Mesenchymal stem cell (in vitro differentiated cells and primary cell): ENCODE data around the gene PNMA6F.
"Not testable (repeated sequence)": the region's sequence is repeated elsewhere in the genome, so short reads cannot be mapped to it uniquely, and the experiment has no call there.

Experiments used
- DNase-seq: peaks from one replicate; pipeline ENCODE4 v3.0.0-alpha.2; 2013
- H2AFZ ChIP-seq: one replicate; pipeline ENCODE4 v1.6.1; 2013; ENCODE audit warnings: low read depth, mild to moderate bottlenecking, control low read depth, inconsistent platforms, low read length, moderate library complexity
- H2AK5ac ChIP-seq: 2 replicates; pipeline ENCODE4 v1.6.1; 2013; ENCODE audit warnings: low read length, moderate library complexity, mild to moderate bottlenecking, inconsistent platforms; ENCODE audit not compliant: severe bottlenecking
- H2BK120ac ChIP-seq: one replicate; pipeline ENCODE4 v1.6.1; 2013; ENCODE audit warnings: low read depth, mild to moderate bottlenecking, inconsistent platforms, low read length, moderate library complexity
- H2BK12ac ChIP-seq, 2 experiments: one replicate each; pipeline ENCODE4 v1.6.1; 2013; ENCODE audit warnings: inconsistent platforms in 2 of 2, low read length in 2 of 2, mild to moderate bottlenecking in 2 of 2, moderate library complexity in 2 of 2, control low read depth in 1 of 2
- H2BK15ac ChIP-seq: one replicate; pipeline ENCODE4 v1.6.1; 2013; ENCODE audit warnings: mild to moderate bottlenecking, low read depth, inconsistent platforms; ENCODE audit not compliant: poor library complexity, severe bottlenecking
- H2BK5ac ChIP-seq: 2 replicates; pipeline ENCODE4 v1.6.1; 2013; ENCODE audit warnings: low read depth, mild to moderate bottlenecking, low read length, control low read depth, inconsistent platforms; ENCODE audit not compliant: poor library complexity, severe bottlenecking
- H3K14ac ChIP-seq, 2 experiments: one replicate each; pipeline ENCODE4 v1.6.1; 2013; ENCODE audit warnings: inconsistent platforms in 2 of 2, low read length in 2 of 2, control low read depth in 1 of 2, mild to moderate bottlenecking in 1 of 2, moderate library complexity in 1 of 2
- H3K18ac ChIP-seq, 2 experiments: one replicate each; pipeline ENCODE4 v1.6.1; 2013; ENCODE audit warnings: inconsistent platforms in 2 of 2, low read length in 2 of 2, control low read depth in 1 of 2, low read depth in 1 of 2, mild to moderate bottlenecking in 1 of 2
- H3K23ac ChIP-seq, 2 experiments: one replicate each; pipeline ENCODE4 v1.6.1; 2013; ENCODE audit warnings: inconsistent platforms in 2 of 2, low read length in 2 of 2, mild to moderate bottlenecking in 2 of 2, moderate library complexity in 2 of 2, control low read depth in 1 of 2
- H3K27ac ChIP-seq: 2 replicates; pipeline ENCODE4 v1.5.1; 2013; ENCODE audit warnings: mild to moderate bottlenecking, moderate library complexity, low read length, control low read depth, inconsistent platforms; ENCODE audit not compliant: poor library complexity, severe bottlenecking
- H3K27me3 ChIP-seq, 2 experiments: 2 replicates each; pipeline versions ENCODE4 v1.6.1 to v1.7.0; 2013; ENCODE audit warnings: low read length in 2 of 2, mild to moderate bottlenecking in 2 of 2, moderate library complexity in 2 of 2, control low read depth in 1 of 2, inconsistent platforms in 1 of 2; ENCODE audit not compliant: control insufficient read depth in 1 of 2, insufficient read depth in 1 of 2
- H3K36me3 ChIP-seq, 2 experiments: 2 replicates each; pipeline versions ENCODE4 v1.6.1 to v1.7.0; 2013; ENCODE audit warnings: low read length in 2 of 2, control low read depth in 1 of 2, inconsistent platforms in 1 of 2, low read depth in 1 of 2, mild to moderate bottlenecking in 1 of 2; ENCODE audit not compliant: insufficient read depth in 2 of 2, control insufficient read depth in 1 of 2
- H3K4ac ChIP-seq, 2 experiments: one replicate each; pipeline ENCODE4 v1.6.1; 2013; ENCODE audit warnings: inconsistent platforms in 2 of 2, low read length in 2 of 2, mild to moderate bottlenecking in 2 of 2, moderate library complexity in 2 of 2, control low read depth in 1 of 2, low read depth in 1 of 2
- H3K4me1 ChIP-seq: 2 replicates; pipeline ENCODE4 v1.6.1; 2013; ENCODE audit warnings: low read depth, low read length, control low read depth; ENCODE audit not compliant: control insufficient read depth, insufficient read depth
- H3K4me2 ChIP-seq: 2 replicates; pipeline ENCODE4 v1.6.1; 2013; ENCODE audit warnings: low read length, mild to moderate bottlenecking, inconsistent platforms; ENCODE audit not compliant: poor library complexity, severe bottlenecking
- H3K4me3 ChIP-seq, 2 experiments: 2 replicates each; pipeline versions ENCODE4 v1.5.1 to v1.7.0; 2013; ENCODE audit warnings: low read length in 2 of 2, mild to moderate bottlenecking in 2 of 2, control low read depth in 1 of 2, low read depth in 1 of 2; ENCODE audit not compliant: insufficient read depth in 1 of 2
- H3K79me1 ChIP-seq: replicated peaks from 2 replicates; pipeline ENCODE4 v1.6.1; 2013; ENCODE audit warnings: mild to moderate bottlenecking, control low read depth, low read length, inconsistent platforms; ENCODE audit not compliant: poor library complexity, severe bottlenecking
- H3K9ac ChIP-seq: 2 replicates; pipeline ENCODE4 v1.7.0; 2013; ENCODE audit warnings: mild to moderate bottlenecking, low read length, moderate library complexity
- H3K9me3 ChIP-seq: 2 replicates; pipeline ENCODE4 v1.7.0; 2013; ENCODE audit warnings: mild to moderate bottlenecking, low read length; ENCODE audit not compliant: control insufficient read depth
- H4K8ac ChIP-seq: one replicate; pipeline ENCODE4 v1.6.1; 2013; ENCODE audit warnings: inconsistent platforms, mild to moderate bottlenecking, low read length, moderate library complexity
- H4K91ac ChIP-seq: one replicate; pipeline ENCODE4 v1.6.1; 2013; ENCODE audit warnings: mild to moderate bottlenecking, low read length, inconsistent platforms
- WGBS: methylation state at CpG from one replicate; pipeline ENCODE4 v1.1.7; 2013; ENCODE audit warnings: mixed read lengths; 5-methylcytosine and 5-hydroxymethylcytosine counted together

Gene PNMA6F

GRCh38 chrX:153293485-153294071 lies 28.0 kb downstream of the PNMA6F start:
- not testable (repeated sequence) for H4K91ac ChIP-seq, H2AK5ac ChIP-seq, H3K36me3 ChIP-seq, H3K79me1 ChIP-seq, H2BK15ac ChIP-seq, H4K8ac ChIP-seq, DNase-seq, H3K4ac ChIP-seq, H2BK5ac ChIP-seq, H3K27ac ChIP-seq, H2BK120ac ChIP-seq, H3K4me2 ChIP-seq, H3K14ac ChIP-seq, H3K23ac ChIP-seq, H3K9ac ChIP-seq, H3K4me1 ChIP-seq, H3K18ac ChIP-seq, H2AFZ ChIP-seq, H2BK12ac ChIP-seq, H3K4me3 ChIP-seq, H3K9me3 ChIP-seq
- 82% methylated on average over 3 of the region's 8 CpGs for WGBS
- peaks cover 0 to 34% of the 10 kb centered on the region in 2 experiments for H3K27me3 ChIP-seq

GRCh38 chrX:153288807-153289206 lies 32.8 kb downstream of the PNMA6F start:
- no CpG with 5 or more reads among the region's 2 CpGs for WGBS
- H3K4me1 ChIP-seq, H3K27ac ChIP-seq, H3K9ac ChIP-seq, H3K23ac ChIP-seq, H3K9me3 ChIP-seq, H3K18ac ChIP-seq, H2BK120ac ChIP-seq, H3K79me1 ChIP-seq, H2AK5ac ChIP-seq, H2BK15ac ChIP-seq, H3K14ac ChIP-seq, H2BK5ac ChIP-seq, H4K91ac ChIP-seq, DNase-seq, H4K8ac ChIP-seq, H3K4ac ChIP-seq, H2AFZ ChIP-seq, H3K27me3 ChIP-seq, H3K4me2 ChIP-seq, H2BK12ac ChIP-seq, H3K36me3 ChIP-seq, H3K4me3 ChIP-seq: not testable (repeated sequence)

- not testable (repeated sequence) for H3K4ac ChIP-seq, H2AK5ac ChIP-seq, H2BK12ac ChIP-seq, H3K9ac ChIP-seq, H3K23ac ChIP-seq, H3K14ac ChIP-seq, H3K18ac ChIP-seq, H3K4me1 ChIP-seq, DNase-seq, H3K4me3 ChIP-seq, H4K8ac ChIP-seq, H2BK120ac ChIP-seq, H3K36me3 ChIP-seq, H4K91ac ChIP-seq, H3K79me1 ChIP-seq, H3K27me3 ChIP-seq, H2BK15ac ChIP-seq, H3K4me2 ChIP-seq, H3K27ac ChIP-seq, H2AFZ ChIP-seq, H2BK5ac ChIP-seq, H3K9me3 ChIP-seq
- WGBS, result no CpG with 5 or more reads among the region's 8 CpGs
Measured at GRCh38 chrX:153285678-153286077, 35.9 kb downstream of the PNMA6F start.

GRCh38 chrX:153283982-153284381 lies 37.6 kb downstream of the PNMA6F start:
- WGBS, result no CpG with 5 or more reads among the region's 8 CpGs
- H2BK15ac ChIP-seq, H3K36me3 ChIP-seq, H3K79me1 ChIP-seq, H2AK5ac ChIP-seq, H4K8ac ChIP-seq, H3K23ac ChIP-seq, H4K91ac ChIP-seq, H2BK12ac ChIP-seq, H3K4me1 ChIP-seq, H3K18ac ChIP-seq, H3K9ac ChIP-seq, H3K4ac ChIP-seq, H3K9me3 ChIP-seq, H2BK120ac ChIP-seq, H3K27me3 ChIP-seq, H3K14ac ChIP-seq, DNase-seq, H2AFZ ChIP-seq, H2BK5ac ChIP-seq, H3K4me2 ChIP-seq, H3K4me3 ChIP-seq, H3K27ac ChIP-seq: not testable (repeated sequence)
